Ishikawa (cell line): ENCODE results near the gene KRT17.

Source experiments
- EP300 ChIP-seq: IDR thresholded peaks from 2 replicates; pipeline ENCODE4 v1.6.1; 2012; ENCODE audit warnings: borderline replicate concordance
- TAF1 ChIP-seq: IDR thresholded peaks from 2 replicates; pipeline ENCODE4 v1.6.1; 2012; ENCODE audit warnings: low read depth, mild to moderate bottlenecking
- USF1 ChIP-seq: IDR thresholded peaks from 2 replicates; pipeline ENCODE4 v1.6.1; 2012
- YY1 ChIP-seq: IDR thresholded peaks from 2 replicates; pipeline ENCODE4 v1.6.1; 2012; ENCODE audit warnings: low read depth
- TF ChIP-seq, protein P1 (sequence below): IDR thresholded peaks from 2 replicates; pipeline ENCODE4 v1.6.1; 2012; ENCODE audit warnings: low read depth, mild to moderate bottlenecking

DNA sequence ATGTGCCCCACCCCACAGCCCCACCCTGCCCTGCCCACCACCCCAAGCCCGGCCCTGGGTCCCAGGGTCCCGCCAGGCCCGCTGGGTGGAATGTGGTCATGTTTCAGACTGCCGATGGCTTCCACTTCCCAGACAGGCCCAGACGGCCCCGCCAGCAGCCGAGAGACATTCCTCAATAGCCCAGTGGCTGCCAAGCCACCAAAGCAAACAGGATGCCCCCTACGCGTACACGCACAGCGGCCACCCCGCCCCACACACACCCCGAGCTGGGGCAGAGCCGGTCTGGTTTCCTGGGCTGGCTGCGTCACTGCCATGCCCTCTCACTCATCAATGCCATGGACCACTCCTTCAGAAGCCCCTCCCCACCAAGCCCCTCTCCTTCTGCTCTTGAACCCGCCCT is 1.2 kb upstream of the KRT17 start:
- TF ChIP-seq USF1 = no peak
- TF ChIP-seq, protein P1, sequence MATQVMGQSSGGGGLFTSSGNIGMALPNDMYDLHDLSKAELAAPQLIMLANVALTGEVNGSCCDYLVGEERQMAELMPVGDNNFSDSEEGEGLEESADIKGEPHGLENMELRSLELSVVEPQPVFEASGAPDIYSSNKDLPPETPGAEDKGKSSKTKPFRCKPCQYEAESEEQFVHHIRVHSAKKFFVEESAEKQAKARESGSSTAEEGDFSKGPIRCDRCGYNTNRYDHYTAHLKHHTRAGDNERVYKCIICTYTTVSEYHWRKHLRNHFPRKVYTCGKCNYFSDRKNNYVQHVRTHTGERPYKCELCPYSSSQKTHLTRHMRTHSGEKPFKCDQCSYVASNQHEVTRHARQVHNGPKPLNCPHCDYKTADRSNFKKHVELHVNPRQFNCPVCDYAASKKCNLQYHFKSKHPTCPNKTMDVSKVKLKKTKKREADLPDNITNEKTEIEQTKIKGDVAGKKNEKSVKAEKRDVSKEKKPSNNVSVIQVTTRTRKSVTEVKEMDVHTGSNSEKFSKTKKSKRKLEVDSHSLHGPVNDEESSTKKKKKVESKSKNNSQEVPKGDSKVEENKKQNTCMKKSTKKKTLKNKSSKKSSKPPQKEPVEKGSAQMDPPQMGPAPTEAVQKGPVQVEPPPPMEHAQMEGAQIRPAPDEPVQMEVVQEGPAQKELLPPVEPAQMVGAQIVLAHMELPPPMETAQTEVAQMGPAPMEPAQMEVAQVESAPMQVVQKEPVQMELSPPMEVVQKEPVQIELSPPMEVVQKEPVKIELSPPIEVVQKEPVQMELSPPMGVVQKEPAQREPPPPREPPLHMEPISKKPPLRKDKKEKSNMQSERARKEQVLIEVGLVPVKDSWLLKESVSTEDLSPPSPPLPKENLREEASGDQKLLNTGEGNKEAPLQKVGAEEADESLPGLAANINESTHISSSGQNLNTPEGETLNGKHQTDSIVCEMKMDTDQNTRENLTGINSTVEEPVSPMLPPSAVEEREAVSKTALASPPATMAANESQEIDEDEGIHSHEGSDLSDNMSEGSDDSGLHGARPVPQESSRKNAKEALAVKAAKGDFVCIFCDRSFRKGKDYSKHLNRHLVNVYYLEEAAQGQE = no peak
- TF ChIP-seq EP300 = peak; percentile 82
- TF ChIP-seq TAF1 = no peak
- TF ChIP-seq YY1 = no peak
